ENCODE measurements around the gene CHRM5.

Gene CHRM5

GRCh38 chr15:34055868-34056595 is 87.7 kb downstream of the CHRM5 start:
- no peaks in the 10 kb centered on the region for H3K4me1 ChIP-seq (ENCODE audit: insufficient read depth, low read length, poor library complexity, severe bottlenecking)
- H3K36me3 ChIP-seq (ENCODE audit: insufficient read depth, low read length), result no peaks in the 10 kb centered on the region
- H3K9me3 ChIP-seq (ENCODE audit: insufficient read depth, low read depth, low read length), result peaks cover 4% of the 10 kb centered on the region; the same call in 1 of the 2 replicates
- H3K27me3 ChIP-seq (ENCODE audit: insufficient read depth, low read length, poor library complexity, severe bottlenecking), result no peaks in the 10 kb centered on the region
- no peaks in the 10 kb centered on the region for H3F3A ChIP-seq (ENCODE audit: low read depth)
- no peak overlapping the region for H2AFZ ChIP-seq (ENCODE audit: low read length)
- no peak overlapping the region for H3K9ac ChIP-seq (ENCODE audit: low read depth, low read length, poor library complexity, severe bottlenecking)
- TF ChIP-seq CTCF (conservative IDR thresholded peaks at IDR 0.05; ENCODE audit: low read length) (no peak), EZH2phosphoT487 (IDR thresholded peaks at IDR 0.05; ENCODE audit: borderline replicate concordance) (no peak)
- H3K4me3 ChIP-seq (ENCODE audit: low read length, poor library complexity, severe bottlenecking), result no peak overlapping the region
- no peak overlapping the region for H3K4me2 ChIP-seq (ENCODE audit: low read depth, low read length, poor library complexity, severe bottlenecking)
- H3K79me2 ChIP-seq (ENCODE audit: insufficient read depth, low read length), result no peaks in the 10 kb centered on the region
- no peaks in the 10 kb centered on the region for H3K9me2 ChIP-seq (replicated peaks; ENCODE audit: low read depth, low read length)
- H4K20me1 ChIP-seq (ENCODE audit: insufficient read depth, low read length, poor library complexity, severe bottlenecking), result no peaks in the 10 kb centered on the region

GRCh38 chr15:34056911-34057310 is 88.6 kb downstream of the CHRM5 start:
- no peaks in the 10 kb centered on the region for H3K36me3 ChIP-seq (ENCODE audit: insufficient read depth, low read length)
- no peaks in the 10 kb centered on the region for H4K20me1 ChIP-seq (ENCODE audit: insufficient read depth, low read length, poor library complexity, severe bottlenecking)
- H3K27me3 ChIP-seq (ENCODE audit: insufficient read depth, low read length, poor library complexity, severe bottlenecking), result no peaks in the 10 kb centered on the region
- no peak overlapping the region for H2AFZ ChIP-seq (ENCODE audit: low read length)
- H3F3A ChIP-seq (ENCODE audit: low read depth), result no peaks in the 10 kb centered on the region
- H3K9me3 ChIP-seq (ENCODE audit: insufficient read depth, low read depth, low read length), result no peaks in the 10 kb centered on the region
- no peaks in the 10 kb centered on the region for H3K9me2 ChIP-seq (replicated peaks; ENCODE audit: low read depth, low read length)
- no peak overlapping the region for H3K4me2 ChIP-seq (ENCODE audit: low read depth, low read length, poor library complexity, severe bottlenecking)
- H3K79me2 ChIP-seq (ENCODE audit: insufficient read depth, low read length), result no peaks in the 10 kb centered on the region
- H3K4me1 ChIP-seq (ENCODE audit: insufficient read depth, low read length, poor library complexity, severe bottlenecking), result no peaks in the 10 kb centered on the region
- no peak overlapping the region for H3K9ac ChIP-seq (ENCODE audit: low read depth, low read length, poor library complexity, severe bottlenecking)
- H3K4me3 ChIP-seq (ENCODE audit: low read length, poor library complexity, severe bottlenecking), result no peak overlapping the region
- no peak for TF ChIP-seq EZH2phosphoT487 (IDR thresholded peaks at IDR 0.05; ENCODE audit: borderline replicate concordance)
- TF ChIP-seq CTCF (conservative IDR thresholded peaks at IDR 0.05; ENCODE audit: low read length), result no peak

- peaks cover 4% of the 10 kb centered on the region for H3K4me1 ChIP-seq (ENCODE audit: insufficient read depth, low read length, poor library complexity, severe bottlenecking)
- no peaks in the 10 kb centered on the region for H3F3A ChIP-seq (ENCODE audit: low read depth)
- TF ChIP-seq CTCF (conservative IDR thresholded peaks at IDR 0.05; ENCODE audit: low read length), result no peak
- TF ChIP-seq EZH2phosphoT487 (IDR thresholded peaks at IDR 0.05; ENCODE audit: borderline replicate concordance), result no peak
- H3K36me3 ChIP-seq (ENCODE audit: insufficient read depth, low read length), result no peaks in the 10 kb centered on the region
- no peak overlapping the region for H3K4me3 ChIP-seq (ENCODE audit: low read length, poor library complexity, severe bottlenecking)
- no peaks in the 10 kb centered on the region for H3K79me2 ChIP-seq (ENCODE audit: insufficient read depth, low read length)
- no peaks in the 10 kb centered on the region for H3K9me3 ChIP-seq (ENCODE audit: insufficient read depth, low read depth, low read length)
- no peak overlapping the region for H3K9ac ChIP-seq (ENCODE audit: low read depth, low read length, poor library complexity, severe bottlenecking)
- H2AFZ ChIP-seq (ENCODE audit: low read length), result no peak overlapping the region
- H3K4me2 ChIP-seq (ENCODE audit: low read depth, low read length, poor library complexity, severe bottlenecking), result no peak overlapping the region
- H3K9me2 ChIP-seq (replicated peaks; ENCODE audit: low read depth, low read length), result no peaks in the 10 kb centered on the region
- H4K20me1 ChIP-seq (ENCODE audit: insufficient read depth, low read length, poor library complexity, severe bottlenecking), result no peaks in the 10 kb centered on the region
- no peaks in the 10 kb centered on the region for H3K27me3 ChIP-seq (ENCODE audit: insufficient read depth, low read length, poor library complexity, severe bottlenecking)
Observed at GRCh38 chr15:34059476-34059875, 91.2 kb downstream of the CHRM5 start.
